Measurements from ENCODE around the gene C2CD5. TPM values are rescaled to one million over a fixed set of nuclear protein-coding genes. Genes with fewer than 3 reads are reported as not detected.
A peak's percentile ranks its signal among the peaks of the same experiment; 100 is the strongest.

The C2CD5 gene
- total RNA-seq, 6 donors from 2014 or later = 20.8 to 56.6 (median 36.6) TPM

GRCh38 chr12:22459838-22460490 lies 84.4 kb downstream of the C2CD5 start:
- Histone ChIP-seq H3K4me3 (no peak overlapping the region), H3K4me1 (no peaks in the 10 kb centered on the region), H3K27me3 (no peaks in the 10 kb centered on the region), H3K27ac (no peak overlapping the region), H3K36me3 (peaks cover 0 to 4% (median 2%) of the 10 kb centered on the region in 4 donors), H3K9me3 (no peaks in the 10 kb centered on the region)
- DNase-seq (no peak), ATAC-seq (ENCODE audit: low FRiP score in 2 of 2) (peak in 1 of 2 donors; percentile 67)
- 22 to 32% methylated on average over 3 of the region's 3 CpGs for WGBS, 2 donors
- TF ChIP-seq CTCF (IDR thresholded peaks at IDR 0.05) = peak in 5 of 6 experiments; percentile 31 to 41 (median 35)
- TF ChIP-seq POLR2A (IDR thresholded peaks at IDR 0.05) = no peak

GRCh38 chr12:22458298-22458937 lies 85.9 kb downstream of the C2CD5 start:
- Histone ChIP-seq H3K4me3 (no peak overlapping the region), H3K27me3 (no peaks in the 10 kb centered on the region), H3K9me3 (no peaks in the 10 kb centered on the region), H3K4me1 (no peaks in the 10 kb centered on the region), H3K36me3 (peaks cover 0 to 13% (median 2%) of the 10 kb centered on the region in 4 donors), H3K27ac (no peak overlapping the region)
- no peak for DNase-seq
- no peak for TF ChIP-seq CTCF (IDR thresholded peaks at IDR 0.05)
- TF ChIP-seq POLR2A (IDR thresholded peaks at IDR 0.05) = no peak
- TF ChIP-seq EP300 (IDR thresholded peaks at IDR 0.05) = no peak
- TF ChIP-seq POLR2AphosphoS5 (IDR thresholded peaks at IDR 0.05) = no peak
- WGBS, 2 donors = 84 to 87% methylated on average over 6 of the region's 6 CpGs
- ATAC-seq (ENCODE audit: low FRiP score in 2 of 2) = no peak

GRCh38 chr12:22457085-22457484 lies 87.3 kb downstream of the C2CD5 start:
- Histone ChIP-seq H3K9me3 (no peaks in the 10 kb centered on the region), H3K27ac (no peak overlapping the region), H3K4me1 (no peaks in the 10 kb centered on the region), H3K4me3 (no peak overlapping the region), H3K36me3 (peaks cover 0 to 17% (median 5%) of the 10 kb centered on the region in 4 donors), H3K27me3 (no peaks in the 10 kb centered on the region)
- ATAC-seq (ENCODE audit: low FRiP score in 2 of 2) = no peak
- DNase-seq = no peak
- WGBS, 2 donors = 80 to 81% methylated on average over 4 of the region's 4 CpGs
- no peak for TF ChIP-seq POLR2A (IDR thresholded peaks at IDR 0.05)
- TF ChIP-seq EP300 (IDR thresholded peaks at IDR 0.05) = no peak
- no peak for TF ChIP-seq CTCF (IDR thresholded peaks at IDR 0.05)
- no peak for TF ChIP-seq POLR2AphosphoS5 (IDR thresholded peaks at IDR 0.05)

GRCh38 chr12:22453511-22453910 lies 90.8 kb downstream of the C2CD5 start:
- no peak for ATAC-seq (ENCODE audit: low FRiP score in 2 of 2)
- Histone ChIP-seq H3K4me1 (no peaks in the 10 kb centered on the region), H3K27me3 (no peaks in the 10 kb centered on the region), H3K4me3 (no peak overlapping the region), H3K27ac (no peak overlapping the region), H3K36me3 (peaks cover 0 to 21% (median 10%) of the 10 kb centered on the region in 4 donors), H3K9me3 (no peaks in the 10 kb centered on the region)
- WGBS, 2 donors = 94 to 97% methylated on average over 3 of the region's 3 CpGs
- TF ChIP-seq POLR2A (IDR thresholded peaks at IDR 0.05) (no peak), POLR2AphosphoS5 (IDR thresholded peaks at IDR 0.05) (no peak), CTCF (IDR thresholded peaks at IDR 0.05) (no peak), EP300 (IDR thresholded peaks at IDR 0.05) (no peak)
- DNase-seq = no peak
